Fibroblast of lung (primary cell): ENCODE data around the gene ADGRG3.

Source experiments
- EZH2 ChIP-seq: IDR thresholded peaks from 2 replicates; pipeline ENCODE4 v1.5.1; 2012; ENCODE audit warnings: low read length, control low read depth, mild to moderate bottlenecking; ENCODE audit errors: missing control alignments
- TF ChIP-seq, protein P1 (sequence below), 2 donors: IDR thresholded peaks in 1 of 2; conservative IDR thresholded peaks in 1 of 2; 1 replicate in 1 of 2; 2 replicates in 1 of 2; pipeline ENCODE4 v1.5.1; 2011 to 2012; ENCODE audit warnings: low read length in 2 of 2, control low read depth in 1 of 2, inconsistent platforms in 1 of 2, low read depth in 1 of 2, mild to moderate bottlenecking in 1 of 2

DNA sequence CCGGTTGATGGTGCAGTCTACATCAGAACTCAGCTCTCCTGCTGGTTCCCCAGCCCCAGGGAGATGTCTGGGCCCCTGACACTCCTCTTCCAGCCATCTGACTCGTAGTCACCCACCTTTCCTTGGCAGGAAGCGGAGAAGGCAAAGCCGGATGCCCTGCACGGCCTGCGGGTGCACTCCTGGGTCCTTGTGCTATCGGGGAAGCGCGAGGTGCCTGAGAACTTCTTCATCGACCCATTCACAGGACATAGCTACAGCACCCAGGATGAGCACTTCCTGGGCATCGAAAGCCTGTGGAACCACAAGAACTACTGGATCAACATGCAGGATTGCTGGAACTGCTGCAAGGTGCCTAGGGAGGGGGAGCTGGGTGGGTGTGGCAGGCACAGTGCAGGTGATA is 39.2 kb downstream of the ADGRG3 start:
- TF ChIP-seq, protein P1, sequence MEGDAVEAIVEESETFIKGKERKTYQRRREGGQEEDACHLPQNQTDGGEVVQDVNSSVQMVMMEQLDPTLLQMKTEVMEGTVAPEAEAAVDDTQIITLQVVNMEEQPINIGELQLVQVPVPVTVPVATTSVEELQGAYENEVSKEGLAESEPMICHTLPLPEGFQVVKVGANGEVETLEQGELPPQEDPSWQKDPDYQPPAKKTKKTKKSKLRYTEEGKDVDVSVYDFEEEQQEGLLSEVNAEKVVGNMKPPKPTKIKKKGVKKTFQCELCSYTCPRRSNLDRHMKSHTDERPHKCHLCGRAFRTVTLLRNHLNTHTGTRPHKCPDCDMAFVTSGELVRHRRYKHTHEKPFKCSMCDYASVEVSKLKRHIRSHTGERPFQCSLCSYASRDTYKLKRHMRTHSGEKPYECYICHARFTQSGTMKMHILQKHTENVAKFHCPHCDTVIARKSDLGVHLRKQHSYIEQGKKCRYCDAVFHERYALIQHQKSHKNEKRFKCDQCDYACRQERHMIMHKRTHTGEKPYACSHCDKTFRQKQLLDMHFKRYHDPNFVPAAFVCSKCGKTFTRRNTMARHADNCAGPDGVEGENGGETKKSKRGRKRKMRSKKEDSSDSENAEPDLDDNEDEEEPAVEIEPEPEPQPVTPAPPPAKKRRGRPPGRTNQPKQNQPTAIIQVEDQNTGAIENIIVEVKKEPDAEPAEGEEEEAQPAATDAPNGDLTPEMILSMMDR (conservative IDR thresholded peaks at IDR 0.05 in 1 of 2, IDR thresholded peaks at IDR 0.05 in 1 of 2; ENCODE audit: low read depth in 1 of 2, low read length in 2 of 2): no peak
- TF ChIP-seq EZH2: no peak
